Measurements from ENCODE around the gene PRR5L.

The PRR5L gene

GRCh38 chr11:36405585-36406367 lies 109.7 kb downstream of the PRR5L start:
- ATAC-seq = no peak

- no peak for ATAC-seq
These were observed 111.3 kb downstream of the PRR5L start for GRCh38 chr11:36407356-36407755.

- no peak for ATAC-seq
These were observed 112.5 kb downstream of the PRR5L start for GRCh38 chr11:36408498-36409136.

GRCh38 chr11:36409152-36409816 lies 113.2 kb downstream of the PRR5L start:
- ATAC-seq = peak in 1 of 2 donors; percentile 19

DNA sequence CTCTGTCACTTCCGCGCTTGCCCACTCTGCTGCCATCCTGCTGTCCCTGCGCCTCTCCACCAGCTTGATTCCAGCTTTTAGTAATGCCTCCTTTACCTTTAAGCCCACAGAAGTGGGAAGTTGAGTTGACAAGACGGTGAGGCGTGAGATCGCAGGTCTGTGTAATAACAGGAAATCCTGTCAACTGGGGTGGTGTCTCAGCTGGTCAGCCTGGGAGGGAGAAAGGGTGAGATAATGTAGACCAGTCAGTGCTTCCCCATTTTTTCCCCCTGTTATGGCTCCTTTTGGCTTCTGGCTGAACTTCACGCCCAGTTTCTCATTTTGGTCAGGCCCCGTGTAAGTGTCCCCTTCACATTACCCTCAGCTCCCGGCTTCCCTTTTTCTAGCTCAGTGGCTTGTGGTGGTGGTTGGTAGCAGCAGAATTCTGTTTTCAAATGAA lies 115.1 kb downstream of the PRR5L start:
- peak; percentile 27 to 32 for ATAC-seq

DNA sequence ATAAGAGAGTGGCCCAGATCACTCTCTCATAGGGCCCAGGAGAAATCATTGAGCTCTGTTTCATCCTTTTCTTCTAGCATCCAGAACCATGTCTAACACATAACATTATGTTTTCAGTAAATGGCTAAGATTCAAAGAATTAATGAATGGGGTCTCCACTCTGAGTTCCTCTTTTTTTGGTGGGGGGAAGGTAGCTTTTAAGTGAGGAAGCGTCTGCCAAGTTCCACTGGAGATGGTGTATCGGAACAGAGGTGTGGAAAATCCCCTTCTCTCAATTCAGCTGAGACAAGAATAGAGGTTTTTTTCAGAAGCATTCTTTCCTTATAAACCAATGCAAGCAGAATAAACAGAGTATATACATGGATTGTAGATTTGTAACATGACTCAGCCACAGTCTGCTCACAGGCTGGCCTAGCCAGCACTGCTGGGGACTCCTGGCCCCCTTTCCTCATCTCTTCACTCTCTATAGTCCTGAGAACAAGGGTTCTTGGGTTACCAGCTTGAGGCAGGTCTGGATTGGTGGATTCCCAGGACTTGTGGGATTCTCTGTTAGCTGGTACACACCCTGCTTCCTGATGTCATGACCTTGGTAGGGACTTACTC lies 116.8 kb downstream of the PRR5L start:
- ATAC-seq = no peak

GRCh38 chr11:36417154-36417553 lies 121.1 kb downstream of the PRR5L start:
- no peak for ATAC-seq

DNA sequence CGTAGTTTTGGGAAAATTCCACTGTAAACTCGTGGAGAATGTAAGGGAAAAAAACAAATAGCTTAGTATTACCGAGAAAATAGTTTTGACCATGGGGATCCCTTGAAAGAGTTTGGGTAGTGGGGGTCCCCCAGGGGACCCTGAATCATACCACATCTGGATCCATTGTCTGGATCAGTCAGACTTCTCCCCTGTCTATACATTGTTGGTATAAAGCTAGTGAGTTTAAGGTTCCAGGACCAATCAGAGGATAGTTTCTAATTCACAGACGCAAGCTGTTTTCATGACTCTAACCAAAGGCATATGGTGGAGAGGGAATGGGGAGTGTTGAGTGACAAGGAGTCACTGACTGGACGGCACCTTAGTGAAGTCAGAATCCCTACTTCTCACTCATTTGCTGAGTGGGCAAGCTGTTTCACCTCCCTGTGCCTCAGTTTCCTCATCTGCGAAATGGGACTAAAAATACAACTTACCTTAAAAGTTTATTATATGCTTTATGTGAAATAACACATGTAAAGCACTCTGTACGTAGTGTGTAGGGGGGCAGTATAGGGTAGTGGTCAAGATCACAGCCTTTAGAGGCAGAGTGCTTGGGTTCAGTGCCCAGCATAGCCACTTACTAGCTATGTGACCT lies 123.8 kb downstream of the PRR5L start:
- no peak for ATAC-seq

DNA sequence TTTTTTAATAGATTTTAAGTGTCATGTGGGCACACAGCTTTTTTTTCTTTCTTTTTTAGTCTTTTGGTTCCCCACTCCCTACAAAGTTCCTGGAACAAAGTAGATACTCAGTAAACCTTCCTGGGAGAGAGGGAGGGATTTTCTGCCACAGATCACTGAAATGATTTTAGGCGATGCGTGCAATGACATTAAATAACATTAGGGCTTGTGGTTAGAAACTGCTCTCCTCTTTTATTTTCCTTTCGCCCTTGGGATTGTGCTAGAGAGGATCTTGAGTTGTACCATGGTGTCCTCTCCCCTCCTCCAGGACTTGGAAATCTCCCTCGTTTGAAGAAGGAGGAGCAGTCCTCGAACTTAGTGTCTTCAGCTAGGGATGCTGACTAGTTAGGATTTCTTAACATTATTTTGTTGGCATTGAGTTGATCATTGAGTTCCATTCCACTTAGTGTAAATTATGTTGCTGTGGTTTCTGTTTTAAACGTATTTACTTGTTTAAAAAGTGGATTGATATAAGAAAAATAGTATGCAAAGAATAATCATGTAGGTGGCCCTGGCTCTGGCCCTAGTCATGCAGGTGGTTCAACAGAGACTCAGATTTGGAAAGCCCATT lies 125.6 kb downstream of the PRR5L start:
- no peak for ATAC-seq

GRCh38 chr11:36425561-36426081 lies 129.5 kb downstream of the PRR5L start:
- ATAC-seq = no peak

- ATAC-seq = no peak
These were observed 130.2 kb downstream of the PRR5L start for GRCh38 chr11:36426226-36426848.

DNA sequence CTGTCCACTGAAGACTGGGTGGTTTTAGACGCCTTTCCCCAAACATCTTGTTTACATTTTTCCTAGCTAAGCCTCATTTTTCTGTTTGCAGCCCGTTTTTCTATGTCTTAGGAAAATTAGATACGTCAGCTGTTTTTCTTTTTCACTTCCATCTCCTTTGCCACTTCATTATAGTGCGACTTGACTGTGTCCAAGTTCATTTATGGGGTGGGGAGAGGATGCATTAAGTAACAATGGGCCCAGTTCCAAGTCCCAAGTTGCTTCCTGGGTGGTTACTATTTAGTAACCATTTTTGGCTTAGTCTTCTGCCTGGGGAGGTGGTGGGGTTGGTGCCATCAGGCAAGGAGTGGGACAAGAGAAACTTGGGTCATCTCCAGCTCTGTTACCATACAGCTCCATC lies 131.0 kb downstream of the PRR5L start:
- no peak for ATAC-seq

DNA sequence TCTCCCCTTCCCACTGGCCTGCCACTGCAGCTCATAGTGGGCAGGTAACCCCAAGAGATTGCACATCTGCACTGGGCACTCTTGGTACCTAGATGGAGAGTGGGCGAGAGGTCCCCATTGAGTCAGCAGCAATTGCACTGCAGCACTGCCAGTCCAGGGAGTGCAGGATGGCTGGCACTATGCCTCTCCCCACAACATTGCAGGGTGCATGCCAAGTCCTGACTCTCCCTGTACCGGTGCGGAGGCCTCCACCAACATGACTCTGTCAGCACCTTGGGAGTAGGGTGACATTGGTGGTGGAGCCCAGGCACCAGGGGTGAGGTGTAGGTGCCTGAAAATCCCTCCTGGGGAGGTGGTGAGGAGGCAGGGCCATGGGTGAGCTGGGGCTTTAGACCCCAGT lies 131.8 kb downstream of the PRR5L start:
- no peak for ATAC-seq

- ATAC-seq = peak; percentile 65 to 85
These were observed 135.5 kb downstream of the PRR5L start for GRCh38 chr11:36431429-36432092.

DNA sequence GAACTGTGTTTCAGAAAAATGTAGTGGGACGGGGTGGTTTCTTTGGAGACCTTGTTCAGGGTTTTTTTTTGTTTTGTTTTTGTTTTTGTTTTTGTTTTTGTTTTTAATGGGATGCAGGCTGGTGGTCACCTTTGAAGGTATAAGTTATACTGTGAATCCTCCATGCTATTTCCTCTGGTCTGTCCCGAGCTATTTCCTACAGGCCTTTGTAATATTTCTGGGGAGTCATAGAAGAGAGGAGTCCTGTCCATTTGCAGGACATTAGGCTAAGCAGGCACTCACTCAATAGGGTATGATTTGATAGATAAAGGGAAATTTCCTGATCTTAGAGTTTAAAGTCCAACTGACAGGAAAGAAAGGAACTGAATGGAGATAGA lies 136.0 kb downstream of the PRR5L start:
- no peak for ATAC-seq

DNA sequence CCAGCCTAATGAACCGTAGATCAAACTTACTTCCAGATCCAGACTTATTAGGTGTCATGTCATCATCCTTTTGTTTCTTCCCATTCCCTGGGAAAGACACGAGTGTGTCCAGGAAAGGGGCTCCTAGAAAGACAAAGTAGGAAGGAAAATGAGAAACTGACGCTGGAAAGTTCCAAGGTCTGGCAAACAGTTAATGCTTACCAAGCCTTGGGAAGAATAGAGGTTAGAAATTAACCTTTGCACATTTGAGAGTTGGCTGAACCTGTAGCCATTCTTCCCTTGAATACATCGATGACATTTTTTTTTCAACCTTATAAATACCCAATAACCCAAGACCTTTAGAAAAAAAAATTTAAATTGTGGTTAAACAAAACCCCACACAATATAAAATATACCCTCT lies 136.7 kb downstream of the PRR5L start:
- no peak for ATAC-seq

GRCh38 chr11:36436064-36436463 lies 140.0 kb downstream of the PRR5L start:
- ATAC-seq = no peak

- no peak for ATAC-seq
These were observed 140.5 kb downstream of the PRR5L start for GRCh38 chr11:36436589-36436988.

DNA sequence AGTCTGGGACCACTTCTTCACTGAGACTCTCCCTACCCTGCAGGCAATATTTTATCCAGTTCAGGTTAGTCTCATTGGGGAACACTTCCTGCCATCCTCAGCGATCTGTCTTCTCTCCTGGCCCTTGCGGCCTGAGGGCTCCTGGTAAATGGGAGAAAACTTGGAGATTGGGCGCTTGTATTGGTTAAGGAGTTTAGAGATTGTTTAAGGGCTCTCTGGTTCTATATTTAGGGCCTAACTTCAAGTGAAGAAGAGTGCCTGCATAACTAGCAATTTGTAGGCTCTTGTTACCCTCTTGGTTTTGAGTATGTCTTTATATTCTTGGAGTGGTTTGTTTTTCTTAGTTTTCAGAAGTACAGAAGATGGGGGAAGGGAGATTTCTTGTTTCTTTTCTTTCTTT lies 141.3 kb downstream of the PRR5L start:
- no peak for ATAC-seq

GRCh38 chr11:36438126-36438525 lies 142.0 kb downstream of the PRR5L start:
- ATAC-seq = no peak

DNA sequence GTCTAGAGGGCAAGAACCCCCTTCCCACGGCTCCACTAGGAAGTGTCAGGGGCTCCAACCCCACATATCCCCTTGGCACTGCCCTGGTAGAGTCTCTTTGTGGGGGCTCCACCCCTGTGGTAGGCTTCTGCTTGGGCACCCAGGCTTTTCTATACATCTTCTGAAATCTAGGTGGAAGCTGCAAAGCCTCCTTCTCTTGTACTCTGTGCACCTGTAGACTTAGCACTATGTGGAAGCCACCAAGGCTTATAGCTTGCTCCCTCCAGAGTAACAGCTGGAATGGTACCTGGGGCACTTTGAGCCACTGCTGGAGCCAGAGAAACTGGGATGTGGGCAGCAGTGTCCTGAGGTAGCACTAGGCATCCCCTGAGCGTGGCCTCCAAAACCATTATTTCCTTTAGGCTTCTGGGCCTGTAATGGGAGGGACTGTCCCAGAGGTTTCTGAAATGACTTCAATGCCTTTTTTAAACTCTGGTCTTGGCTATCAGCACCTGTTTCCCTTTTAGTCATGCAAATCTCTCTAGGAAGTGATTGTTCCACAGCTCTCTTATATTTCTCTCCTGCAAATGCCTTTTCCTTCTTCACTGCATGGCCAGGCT lies 145.6 kb downstream of the PRR5L start:
- ATAC-seq = peak in 1 of 2 donors; percentile 17
